ENCODE measurements around the gene CDH4.

The CDH4 gene

DNA sequence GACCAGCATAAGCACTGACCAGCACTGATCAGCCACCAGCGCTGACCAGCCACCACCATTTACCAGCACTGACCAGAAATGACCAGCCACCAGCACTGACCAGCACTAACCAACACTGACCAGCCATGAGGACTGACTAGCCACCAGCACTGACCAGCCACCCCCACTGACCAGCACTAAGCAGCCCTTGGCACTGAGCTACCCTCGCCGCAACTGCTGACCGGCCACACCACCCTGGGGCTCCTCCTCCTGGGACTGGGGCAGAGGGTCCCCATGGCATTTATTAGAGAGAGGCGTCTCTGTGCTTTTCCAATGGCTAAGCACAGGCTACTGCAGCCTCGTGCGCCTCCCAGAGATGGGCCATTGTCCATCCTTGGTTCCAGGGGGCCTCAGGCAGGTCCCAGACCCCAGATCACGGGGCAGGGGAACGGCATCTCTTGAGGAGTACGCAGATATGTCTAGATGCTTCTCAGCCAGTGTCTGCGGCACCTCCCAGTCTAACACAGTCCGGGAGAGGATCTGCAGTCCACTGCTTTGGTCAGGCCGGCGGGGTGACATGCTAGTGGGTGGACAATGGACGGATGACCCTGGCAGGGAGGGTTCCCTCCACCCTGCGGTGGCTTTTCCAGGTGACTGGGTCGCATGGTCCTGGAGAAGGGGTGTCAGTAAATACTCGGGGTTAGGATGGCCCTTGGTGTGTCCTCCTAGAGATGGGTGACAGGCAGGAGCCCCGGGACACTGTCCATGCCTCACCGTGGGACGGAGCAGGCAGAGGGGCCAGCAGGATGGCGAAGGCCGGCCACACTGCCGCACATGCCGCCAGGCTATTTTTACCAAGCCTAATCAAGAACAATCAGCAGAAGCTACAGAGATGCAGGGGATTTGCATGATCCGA lies 645.6 kb downstream of the CDH4 start:
- DNase-seq: no peak

DNA sequence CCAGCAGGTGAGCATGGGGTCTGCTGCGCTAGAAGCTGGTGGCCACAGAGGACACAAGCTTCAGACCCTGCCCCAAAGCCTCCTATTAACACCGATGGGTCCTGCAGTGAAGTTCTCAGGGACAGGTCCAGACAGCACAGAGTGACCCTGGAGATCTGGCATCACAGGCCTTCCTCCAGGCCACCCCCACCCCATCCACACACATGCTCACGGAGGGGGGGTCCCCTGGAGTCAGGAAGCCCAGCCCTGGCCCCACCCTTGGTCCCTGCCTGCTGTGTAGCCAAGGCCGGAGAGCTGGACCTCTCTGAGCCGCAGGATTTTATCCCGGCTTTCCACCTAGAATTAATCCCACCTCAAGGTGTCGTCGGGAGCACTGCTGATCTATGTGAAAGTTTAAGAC lies 646.3 kb downstream of the CDH4 start:
- DNase-seq: no peak

DNA sequence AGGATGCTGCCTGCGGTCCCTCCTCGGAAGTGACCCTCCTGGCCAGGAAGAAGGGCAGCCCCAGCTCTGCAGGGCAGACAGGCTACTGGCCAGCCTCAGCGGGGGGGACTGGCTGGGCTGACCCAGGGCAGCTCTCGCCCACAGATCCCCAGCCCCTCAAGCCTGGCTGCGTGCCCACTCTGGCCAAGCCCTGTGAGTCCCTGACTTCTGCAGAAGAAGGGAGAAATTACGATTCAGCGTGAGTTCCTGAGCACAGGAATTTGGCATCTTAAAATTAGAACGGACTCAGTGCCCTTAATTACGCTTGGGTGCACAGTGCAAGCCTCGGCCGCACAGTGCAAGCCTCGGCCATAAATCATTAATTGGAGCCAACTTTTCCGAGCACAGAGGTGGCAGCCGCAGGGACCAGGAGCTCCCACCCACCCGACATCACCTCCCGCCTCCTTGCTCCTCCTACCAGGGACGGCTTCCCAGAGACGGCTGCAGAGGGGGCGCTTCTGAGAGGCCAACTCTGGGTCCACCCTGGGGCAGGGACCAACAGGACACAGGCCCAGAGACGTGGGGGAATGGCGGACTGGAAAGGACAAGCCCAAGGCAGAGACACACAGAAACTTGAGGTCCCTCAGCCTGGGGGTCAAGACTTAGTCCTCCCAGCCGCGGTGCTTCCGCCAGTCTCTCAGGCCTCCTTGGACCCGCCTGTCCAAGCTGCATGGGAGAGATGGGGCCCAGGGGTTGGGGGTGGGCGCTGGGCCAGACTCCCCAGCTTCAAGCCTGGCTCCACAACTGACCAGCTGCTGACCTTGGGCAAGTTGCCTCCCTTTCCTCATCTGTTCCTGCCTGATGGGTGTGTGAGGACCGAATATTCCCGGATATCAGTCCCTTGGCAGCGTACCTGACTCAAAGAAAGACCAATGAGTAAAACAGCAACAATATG lies 648.2 kb downstream of the CDH4 start:
- DNase-seq: no peak

DNA sequence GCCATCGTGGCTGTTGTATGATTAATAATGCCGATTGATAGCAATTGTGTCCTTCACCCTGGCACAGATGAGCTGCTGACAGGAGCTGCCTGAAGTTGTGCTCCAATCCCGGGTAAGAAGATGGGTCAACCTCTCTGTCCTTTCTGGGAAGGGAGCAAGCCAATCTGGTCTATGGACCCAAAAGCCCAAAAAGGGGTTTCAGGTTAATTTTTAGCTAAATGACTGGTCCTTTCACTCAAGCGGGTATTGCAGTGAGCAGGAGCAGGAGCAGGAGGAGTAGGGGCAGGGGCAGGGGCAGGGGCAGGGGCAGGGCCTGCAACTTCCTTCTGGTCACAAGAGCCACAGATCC lies 648.9 kb downstream of the CDH4 start:
- DNase-seq: no peak

DNA sequence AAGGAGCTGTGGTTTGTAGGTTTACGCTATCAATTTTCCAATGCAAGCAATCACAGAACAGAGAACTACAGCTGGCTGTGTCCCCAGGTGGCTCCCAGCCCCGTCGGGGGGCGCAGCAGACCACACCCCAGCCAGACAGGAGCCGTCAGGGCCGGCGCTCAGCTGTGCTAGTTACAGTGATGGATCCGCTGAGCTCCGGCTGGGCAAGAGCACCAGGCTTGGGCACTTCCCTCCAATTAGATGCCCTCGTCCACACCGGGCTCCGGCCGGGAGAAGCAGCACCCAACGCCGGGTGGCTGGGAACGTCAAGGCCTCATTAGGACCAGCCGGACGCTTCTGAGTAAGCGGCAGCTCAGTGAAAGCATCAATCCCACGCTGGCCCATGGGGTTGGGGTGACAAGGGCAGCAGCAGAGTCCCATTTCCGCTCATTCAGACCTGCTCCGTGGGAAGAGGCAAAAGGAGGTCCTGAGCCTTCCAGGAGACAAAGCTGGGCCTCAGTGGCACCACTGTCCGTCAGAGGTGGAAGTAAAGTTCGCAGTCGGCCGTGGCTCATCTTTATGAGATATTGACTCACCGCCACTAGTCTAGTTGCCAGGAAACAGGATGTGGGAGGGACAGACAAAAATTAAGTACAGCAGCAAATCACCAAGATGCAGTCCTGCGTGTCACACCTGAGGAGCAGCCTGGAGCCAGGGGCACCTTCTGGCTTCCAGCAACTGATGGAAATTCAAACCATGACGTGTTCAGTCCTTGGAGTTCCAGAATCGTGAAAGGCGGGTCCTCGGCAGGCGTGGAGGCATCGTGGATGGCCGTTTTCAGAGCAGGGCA lies 649.5 kb downstream of the CDH4 start:
- peak; percentile 13 for DNase-seq

DNA sequence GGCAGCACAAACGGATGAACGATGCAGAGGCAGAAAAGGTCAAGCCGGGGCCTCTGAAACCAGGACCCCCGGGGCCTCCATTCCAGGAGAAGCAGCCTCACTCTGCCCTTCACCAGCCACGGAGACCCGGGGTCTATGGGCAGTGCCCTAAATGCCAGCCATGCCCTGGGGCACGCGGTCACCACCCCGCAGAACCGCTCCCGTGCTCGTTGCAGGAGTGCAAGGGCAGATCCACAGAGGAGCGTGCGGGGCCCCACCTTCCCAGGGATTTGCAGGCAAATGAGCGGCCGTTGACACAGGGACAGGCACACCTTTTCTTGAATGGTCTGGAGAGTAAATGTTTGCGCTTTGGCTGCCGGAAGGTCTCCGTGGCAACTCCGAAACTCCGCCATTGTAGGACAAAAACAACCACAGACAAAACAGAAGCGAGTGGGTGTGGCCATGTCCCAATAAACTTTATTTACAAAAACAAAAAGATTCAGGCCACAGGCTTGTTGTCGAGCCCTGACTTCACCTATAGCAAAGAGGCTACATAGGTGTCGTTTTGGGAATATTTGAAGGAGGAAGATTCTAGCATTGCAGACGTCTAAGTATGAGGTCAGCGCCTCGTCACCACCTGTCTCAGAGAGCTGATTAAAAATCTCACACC lies 650.3 kb downstream of the CDH4 start:
- no peak for DNase-seq

DNA sequence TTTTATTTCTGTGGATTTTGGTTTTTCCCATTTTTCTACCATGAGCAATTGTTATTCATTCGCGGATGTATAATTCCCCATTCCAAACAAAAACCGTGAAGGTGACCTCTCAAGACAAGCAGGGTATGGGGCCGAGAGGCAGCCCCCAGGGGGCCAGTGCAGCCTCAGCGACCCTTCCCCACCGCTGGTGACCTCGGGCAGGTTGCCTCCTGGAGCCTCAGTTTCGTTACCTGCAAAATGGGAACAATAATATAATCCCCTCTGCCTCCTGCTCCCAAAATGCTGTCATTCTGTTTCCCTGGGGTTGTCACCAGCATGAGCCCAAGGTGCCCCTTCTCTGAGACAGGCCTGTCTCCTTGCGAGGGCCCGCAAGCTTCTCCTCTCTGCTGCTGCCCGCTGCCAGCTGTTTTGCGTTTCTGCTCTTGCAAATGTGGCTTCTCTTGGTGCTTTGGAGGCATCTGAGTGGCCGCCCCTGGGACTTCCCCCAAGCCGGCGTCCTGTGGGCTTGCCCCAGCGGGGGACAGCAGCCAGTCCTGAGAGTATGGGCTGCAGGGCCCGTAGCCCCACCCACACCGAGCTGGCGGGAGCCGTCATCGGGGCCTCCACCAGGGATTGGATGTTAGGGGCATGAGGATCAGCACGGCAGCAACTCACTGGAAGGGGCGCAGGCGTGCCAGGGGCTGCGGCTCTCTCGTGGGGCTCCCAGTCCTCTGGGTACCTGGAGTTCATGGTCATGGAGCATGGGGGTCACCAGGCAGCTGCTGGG lies 651.7 kb downstream of the CDH4 start:
- DNase-seq: no peak

DNA sequence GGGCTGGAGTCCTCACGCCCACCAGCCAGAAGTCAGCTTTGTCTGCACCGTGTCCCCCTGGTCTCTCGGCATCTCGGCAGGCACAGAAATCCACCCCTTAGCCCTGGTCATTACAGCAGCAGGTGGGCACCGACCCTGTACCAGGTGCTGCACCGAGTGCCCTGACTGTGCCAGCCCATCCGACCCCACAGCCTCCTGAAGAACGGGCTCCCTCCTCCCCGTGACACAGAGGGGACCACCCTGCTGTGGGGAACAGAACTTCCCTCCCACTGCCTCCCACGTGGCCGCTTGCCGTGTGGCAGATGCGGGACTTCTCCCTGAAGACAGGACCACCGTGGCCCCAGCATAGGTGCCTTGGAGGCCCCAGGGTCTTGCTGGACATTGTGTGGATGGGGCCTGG lies 652.4 kb downstream of the CDH4 start:
- no peak for DNase-seq

DNA sequence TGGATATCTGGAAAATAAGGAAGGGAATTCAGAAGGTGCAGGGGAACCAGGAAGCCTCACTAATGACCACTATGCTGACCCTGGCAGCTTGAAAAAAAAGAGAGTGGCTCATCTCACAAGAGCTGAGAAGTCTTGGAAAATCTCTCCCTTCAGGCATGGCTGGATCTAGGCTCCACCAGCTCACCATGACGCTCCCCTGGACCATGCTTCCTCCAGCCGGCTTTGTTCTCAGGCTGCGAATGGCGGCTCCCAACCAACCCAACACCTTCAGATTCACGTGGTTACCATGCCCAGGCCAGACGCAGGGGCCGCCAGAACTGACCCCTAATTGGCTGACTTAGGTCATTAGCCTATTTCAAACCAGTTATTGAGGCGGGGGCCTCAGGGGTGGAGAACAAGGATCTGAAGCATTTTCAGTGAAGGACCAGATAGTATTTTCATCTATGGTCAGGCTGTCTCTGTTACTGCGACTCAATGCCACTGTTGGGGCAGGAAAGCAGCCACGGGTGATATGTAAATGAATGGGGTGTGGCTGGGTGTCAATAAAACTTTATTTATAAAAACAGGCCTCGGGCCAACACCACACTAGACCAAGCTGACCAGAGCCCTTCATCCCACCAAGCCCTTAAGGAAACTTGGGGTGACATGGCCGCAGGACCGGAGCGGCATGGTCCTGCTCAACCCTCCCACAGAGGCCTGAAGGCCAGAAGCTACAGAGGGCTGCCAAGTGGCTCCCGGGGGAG lies 653.9 kb downstream of the CDH4 start:
- no peak for DNase-seq

DNA sequence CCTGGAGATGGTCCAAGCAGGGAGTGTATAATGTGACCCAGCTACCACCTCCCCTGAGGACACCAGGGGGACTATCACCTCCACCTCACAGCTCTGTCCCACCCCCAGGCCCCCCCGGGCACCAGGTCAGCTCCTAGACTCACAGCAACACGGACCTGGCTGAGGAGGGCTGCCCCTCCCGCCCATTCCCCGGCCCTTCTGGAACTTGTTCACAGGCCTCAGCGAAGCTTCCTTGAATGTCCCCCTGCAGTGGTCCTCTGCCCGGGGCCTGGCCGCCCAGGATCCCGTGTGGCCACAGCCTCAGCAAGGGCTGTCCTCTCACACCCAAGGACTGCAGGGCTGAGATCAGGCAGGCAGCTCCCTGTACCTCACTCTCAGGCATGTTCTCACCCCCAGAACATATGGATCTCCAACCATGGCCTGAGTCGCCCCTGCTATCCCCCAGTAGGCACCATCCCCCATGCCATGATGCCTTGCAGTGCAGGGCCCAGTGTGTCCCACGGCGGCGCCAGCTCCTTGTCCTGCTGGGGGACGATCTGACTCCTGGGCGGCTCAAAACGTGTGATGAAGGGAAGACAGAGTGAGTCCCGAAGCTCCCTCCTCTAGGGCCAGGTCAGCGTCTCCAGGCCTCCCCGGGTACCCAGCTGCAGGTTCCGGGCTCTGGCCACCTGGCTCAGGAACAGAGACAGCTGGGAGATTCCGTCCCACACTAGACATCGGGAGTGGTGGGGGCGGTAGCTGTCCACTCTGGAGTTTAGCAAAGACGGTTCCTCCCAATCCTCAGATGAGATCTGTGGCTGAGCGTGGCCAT lies 655.2 kb downstream of the CDH4 start:
- no peak for DNase-seq

DNA sequence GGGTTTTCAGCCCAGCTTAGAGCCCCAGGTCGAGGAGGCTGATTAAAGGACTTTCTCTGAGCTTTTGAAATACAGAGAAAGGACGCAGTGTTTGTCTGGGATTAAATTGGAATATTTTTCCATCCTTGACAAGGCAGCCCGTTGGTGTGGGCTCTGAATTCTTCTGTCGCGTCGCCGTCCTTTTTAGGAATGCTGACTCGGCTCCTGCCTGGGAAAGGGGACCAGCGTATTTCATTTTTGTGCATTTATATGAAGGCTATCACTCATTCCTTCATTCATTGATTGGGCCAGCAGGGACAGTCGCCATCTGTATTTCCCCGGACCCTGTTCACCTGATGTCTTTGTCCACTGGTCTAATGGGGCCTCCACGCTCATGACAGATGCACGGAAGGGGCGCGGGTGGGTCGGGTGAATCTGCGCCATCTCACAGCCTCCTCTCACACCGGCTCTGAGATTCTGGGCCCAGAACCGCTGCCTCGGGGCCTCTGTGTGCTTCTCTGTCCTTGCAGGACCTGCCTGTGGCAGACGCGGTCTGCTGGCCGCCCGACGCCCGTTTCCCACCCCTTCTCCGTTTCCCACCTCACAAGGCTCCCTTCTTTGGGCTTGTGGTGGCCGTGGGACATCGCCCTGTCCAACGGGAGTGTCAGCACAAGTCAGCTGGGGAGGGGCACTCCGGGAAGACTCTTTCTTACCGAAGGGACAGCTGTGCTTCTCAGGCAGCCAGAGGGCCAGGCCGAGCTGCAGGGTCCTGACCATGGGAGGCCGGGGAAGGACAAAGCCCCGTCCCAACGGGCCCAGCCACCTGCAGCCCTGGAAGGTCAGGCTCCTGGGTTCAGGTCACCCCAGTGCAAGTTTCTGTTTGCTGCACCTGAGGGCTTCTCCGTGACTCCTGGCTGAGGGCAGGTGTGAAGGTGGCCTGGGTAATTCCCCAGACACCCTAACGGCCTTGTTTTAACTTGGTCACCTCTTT lies 656.3 kb downstream of the CDH4 start:
- no peak for DNase-seq

DNA sequence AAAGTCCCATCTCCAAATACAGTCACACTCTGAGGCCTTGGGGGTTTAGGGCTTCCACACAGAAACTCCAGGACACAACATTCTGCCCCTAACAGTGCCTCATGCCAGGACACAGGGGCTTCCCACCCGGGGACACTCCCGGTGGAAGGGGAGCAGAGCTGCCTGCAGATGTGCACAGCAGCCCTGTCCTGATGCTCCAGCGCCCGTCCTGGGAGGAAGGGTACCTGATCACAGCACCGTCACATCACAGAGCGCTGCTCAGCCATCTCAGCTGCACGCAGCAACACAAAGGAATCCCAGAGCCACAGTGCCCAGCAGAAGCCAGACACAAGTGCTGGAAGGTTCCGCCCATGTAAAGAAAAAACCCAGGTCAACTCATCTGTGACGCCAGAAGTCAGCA lies 657.0 kb downstream of the CDH4 start:
- DNase-seq: no peak

DNA sequence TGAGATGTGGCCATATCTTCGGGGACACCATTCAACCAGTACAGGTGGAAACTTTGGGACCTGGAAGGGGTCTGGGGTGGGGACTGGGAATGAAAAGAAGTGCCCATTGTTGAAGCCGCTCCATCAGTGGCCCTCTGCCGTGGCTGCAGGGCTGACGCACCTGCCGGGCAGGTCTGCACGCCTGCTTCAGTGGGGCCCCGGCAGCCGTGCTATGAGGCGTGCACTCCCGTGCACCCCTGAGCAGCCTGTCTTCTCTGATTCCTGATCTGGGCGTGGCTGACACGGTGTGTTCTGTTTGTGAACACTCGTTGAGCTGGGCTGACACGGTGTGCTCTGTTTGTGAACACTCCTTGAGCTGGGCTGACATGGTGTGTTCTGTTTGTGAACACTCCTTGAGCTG lies 657.8 kb downstream of the CDH4 start:
- no peak for DNase-seq

DNA sequence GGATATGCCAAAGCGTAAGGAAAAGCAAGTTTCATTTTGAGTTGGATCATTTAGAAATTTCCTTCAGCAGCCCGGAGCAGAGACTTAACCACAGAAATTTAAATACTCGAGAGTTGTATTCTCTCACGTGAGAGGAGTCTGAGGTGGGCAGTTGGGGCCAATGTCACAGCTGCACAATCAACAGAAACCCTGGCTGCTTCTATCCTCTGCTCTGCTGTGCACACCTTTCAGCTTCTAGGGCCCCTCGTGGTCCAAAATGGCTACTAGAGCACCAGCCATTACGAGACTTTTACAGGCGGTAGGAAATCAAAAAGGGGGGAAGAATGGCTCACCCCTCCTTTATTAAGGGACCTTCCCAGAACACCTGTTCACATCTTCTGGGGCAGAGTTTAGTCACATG lies 659.8 kb downstream of the CDH4 start:
- DNase-seq: no peak

DNA sequence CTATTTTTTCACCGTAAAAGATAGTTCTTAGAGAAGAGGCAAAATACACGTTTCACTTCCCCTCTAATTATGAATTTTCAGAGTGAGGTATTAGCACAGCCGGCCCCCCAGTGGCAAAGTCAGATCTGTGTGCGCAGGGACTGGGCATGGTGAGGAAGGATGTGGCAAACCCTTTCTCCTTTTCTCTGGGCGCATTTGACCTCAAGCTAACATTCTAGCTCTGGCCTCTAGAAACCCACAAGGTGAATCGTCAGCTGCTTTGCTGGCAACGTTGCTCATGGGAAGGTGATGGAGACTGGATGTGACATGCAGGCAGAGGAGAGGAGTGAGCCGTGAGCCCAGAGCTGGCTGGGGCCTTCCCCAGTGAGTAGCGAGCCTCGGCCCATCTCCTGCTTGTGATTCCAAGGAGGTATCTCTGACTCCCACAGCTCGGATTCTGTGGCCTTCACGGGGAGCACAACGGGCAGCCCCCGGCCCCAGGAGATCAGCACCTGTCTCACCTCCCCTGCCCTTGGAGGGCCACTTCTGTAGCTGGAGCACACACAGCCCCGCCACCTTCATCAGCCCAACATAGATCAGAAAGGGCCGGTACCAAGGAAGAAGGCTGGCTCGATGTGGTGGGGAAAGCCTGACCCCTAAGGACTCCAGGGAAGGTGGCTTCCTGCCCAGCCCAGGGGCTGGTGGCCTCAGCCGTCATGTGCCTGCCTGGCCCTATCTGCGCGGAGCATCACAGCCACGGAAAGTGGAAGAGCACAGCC lies 660.8 kb downstream of the CDH4 start:
- DNase-seq: no peak

DNA sequence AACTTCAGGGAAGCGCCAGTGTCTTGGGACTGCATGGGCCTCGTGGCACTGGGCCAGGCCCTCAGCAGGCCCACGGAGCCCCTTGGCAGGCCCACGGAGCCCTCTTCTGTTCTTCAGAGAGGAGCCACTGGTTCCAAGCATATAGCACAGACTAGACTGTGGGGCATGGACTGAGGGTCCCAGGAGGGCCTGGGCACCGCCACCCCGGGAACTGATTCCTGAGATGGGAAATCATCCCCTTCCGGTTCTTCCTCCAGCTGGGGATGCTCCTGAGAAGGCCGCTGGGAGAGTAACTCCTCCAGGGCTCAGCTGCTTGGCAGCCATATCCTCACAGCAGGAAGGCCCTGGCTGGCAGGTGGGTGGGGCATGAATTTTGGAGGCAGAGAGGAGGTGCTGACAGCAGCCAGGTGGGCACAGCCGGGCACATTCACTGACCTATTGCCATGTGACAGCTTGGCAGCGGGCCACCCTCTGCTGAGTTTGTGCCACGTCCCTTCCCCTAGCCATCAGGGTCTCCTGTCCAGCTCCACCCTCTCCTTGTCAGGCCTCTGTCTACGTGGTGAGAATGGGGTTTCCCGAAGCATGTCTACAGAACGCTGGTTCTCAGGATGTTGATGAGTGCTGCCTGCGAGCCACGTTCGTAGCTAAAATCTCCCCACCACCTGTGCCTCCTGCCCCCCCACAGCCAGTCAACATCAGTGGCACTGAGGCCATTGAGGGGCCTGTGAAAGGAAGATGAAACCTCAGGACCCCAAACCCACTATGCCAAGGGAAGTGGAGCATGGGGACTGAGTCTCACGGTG lies 661.6 kb downstream of the CDH4 start:
- DNase-seq: no peak

DNA sequence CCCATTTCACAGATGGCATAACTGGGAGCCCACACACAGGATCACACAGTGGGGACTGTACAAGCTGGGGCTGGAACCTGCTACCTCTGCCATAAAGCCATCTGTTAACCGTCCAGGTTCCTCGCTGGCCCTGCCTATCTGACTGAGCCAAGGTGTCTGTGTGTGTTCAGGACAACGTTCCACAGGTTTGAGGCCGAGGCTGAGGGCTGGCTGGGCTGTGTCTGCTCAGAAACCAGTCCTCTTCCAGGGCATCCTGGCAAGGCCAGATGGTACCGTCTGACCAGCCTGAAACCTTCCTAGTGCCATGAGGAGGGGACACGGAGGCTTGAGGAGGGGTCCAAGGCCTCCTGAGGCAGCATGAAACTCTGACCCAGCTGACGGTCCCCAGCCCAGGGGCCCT lies 663.0 kb downstream of the CDH4 start:
- no peak for DNase-seq
